ENCODE results near the gene PYCARD.
"Not testable (repeated sequence)": the region's sequence is repeated elsewhere in the genome, so short reads cannot be mapped to it uniquely, and the experiment has no call there.

Gene PYCARD

GRCh38 chr16:31190818-31191444 lies 11.6 kb downstream of the PYCARD start:
- DNase-seq (ENCODE audit: low spot score) = no peak

- no peak for DNase-seq (ENCODE audit: low spot score)
These were observed 12.5 kb downstream of the PYCARD start for GRCh38 chr16:31190061-31190460.

GRCh38 chr16:31189412-31189778 lies 13.2 kb downstream of the PYCARD start:
- DNase-seq (ENCODE audit: low spot score) = no peak

- DNase-seq (ENCODE audit: low spot score) = no peak
These were observed 13.8 kb downstream of the PYCARD start for GRCh38 chr16:31188450-31189411.

- DNase-seq (ENCODE audit: low spot score) = no peak
These were observed 14.8 kb downstream of the PYCARD start for GRCh38 chr16:31187808-31188189.

- DNase-seq (ENCODE audit: low spot score) = no peak
These were observed 15.4 kb downstream of the PYCARD start for GRCh38 chr16:31186930-31187807.

- DNase-seq (ENCODE audit: low spot score) = no peak
These were observed 16.4 kb downstream of the PYCARD start for GRCh38 chr16:31186176-31186575.

GRCh38 chr16:31185339-31185738 lies 17.2 kb downstream of the PYCARD start:
- DNase-seq (ENCODE audit: low spot score) = no peak

GRCh38 chr16:31184888-31185287 lies 17.7 kb downstream of the PYCARD start:
- no peak for DNase-seq (ENCODE audit: low spot score)

- no peak for DNase-seq (ENCODE audit: low spot score)
These were observed 18.8 kb downstream of the PYCARD start for GRCh38 chr16:31183432-31184428.

GRCh38 chr16:31182391-31182790 lies 20.2 kb downstream of the PYCARD start:
- DNase-seq (ENCODE audit: low spot score) = no peak

GRCh38 chr16:31181102-31181830 lies 21.3 kb downstream of the PYCARD start:
- DNase-seq (ENCODE audit: low spot score) = no peak

GRCh38 chr16:31179747-31180459 lies 22.7 kb downstream of the PYCARD start, which contains the start of gene FUS:
TSS of gene FUS (plus strand) at chr16:31180139. CDS start at chr16:31180215, 76 bp downstream.
- DNase-seq (ENCODE audit: low spot score) = peak; percentile 93

GRCh38 chr16:31179219-31179746 lies 23.3 kb downstream of the PYCARD start:
- DNase-seq (ENCODE audit: low spot score) = no peak

GRCh38 chr16:31177136-31177535 lies 25.4 kb downstream of the PYCARD start:
- no peak for DNase-seq (ENCODE audit: low spot score)

GRCh38 chr16:31170048-31170447 lies 32.5 kb downstream of the PYCARD start:
- DNase-seq (ENCODE audit: low spot score) = not testable (repeated sequence)

- no peak for DNase-seq (ENCODE audit: low spot score)
These were observed 33.7 kb downstream of the PYCARD start for GRCh38 chr16:31168848-31169247.

GRCh38 chr16:31167315-31167714 lies 35.2 kb downstream of the PYCARD start:
- DNase-seq (ENCODE audit: low spot score) = no peak

- DNase-seq (ENCODE audit: low spot score) = no peak
These were observed 45.4 kb downstream of the PYCARD start for GRCh38 chr16:31157136-31157535.

Measured in cerebellar cortex (tissue), 1 donor.